ENCODE results near the gene PRTG.
"Not testable (repeated sequence)": the region's sequence is repeated elsewhere in the genome, so short reads cannot be mapped to it uniquely, and the experiment has no call there.

PRTG gene

GRCh38 chr15:55694652-55695150 lies 48.3 kb downstream of the PRTG start:
- ATAC-seq: peak; percentile 90 to 95

GRCh38 chr15:55693116-55693515 lies 49.8 kb downstream of the PRTG start:
- ATAC-seq: not testable (repeated sequence)

- no peak for ATAC-seq
Observed at GRCh38 chr15:55687792-55688191, 55.2 kb downstream of the PRTG start.

- peak; percentile 53 to 66 for ATAC-seq
Observed at GRCh38 chr15:55685286-55685685, 57.7 kb downstream of the PRTG start.

GRCh38 chr15:55683376-55683775 lies 59.6 kb downstream of the PRTG start:
- no peak for ATAC-seq

GRCh38 chr15:55681631-55682030 lies 61.3 kb downstream of the PRTG start:
- ATAC-seq: peak; percentile 41 to 44

- no peak for ATAC-seq
Observed at GRCh38 chr15:55676507-55676906, 66.4 kb downstream of the PRTG start.

- ATAC-seq: no peak
Observed at GRCh38 chr15:55673287-55673686, 69.7 kb downstream of the PRTG start.

- no peak for ATAC-seq
Observed at GRCh38 chr15:55669270-55669669, 73.7 kb downstream of the PRTG start.

GRCh38 chr15:55665605-55666227 lies 77.2 kb downstream of the PRTG start:
- ATAC-seq: no peak

- ATAC-seq: no peak
Observed at GRCh38 chr15:55661428-55661827, 81.5 kb downstream of the PRTG start.

- no peak for ATAC-seq
Observed at GRCh38 chr15:55660153-55660552, 82.8 kb downstream of the PRTG start.

GRCh38 chr15:55659481-55659880 lies 83.5 kb downstream of the PRTG start:
- ATAC-seq: no peak

GRCh38 chr15:55658886-55659285 lies 84.1 kb downstream of the PRTG start:
- ATAC-seq: no peak

GRCh38 chr15:55654561-55655031 lies 88.4 kb downstream of the PRTG start:
- no peak for ATAC-seq

GRCh38 chr15:55652909-55653495 lies 90.0 kb downstream of the PRTG start:
- no peak for ATAC-seq

- ATAC-seq: no peak
Observed at GRCh38 chr15:55652359-55652758, 90.6 kb downstream of the PRTG start.

GRCh38 chr15:55649058-55649423 lies 93.9 kb downstream of the PRTG start:
- ATAC-seq: no peak

GRCh38 chr15:55638764-55639163 lies 104.2 kb downstream of the PRTG start:
- ATAC-seq: no peak

GRCh38 chr15:55637086-55637485 lies 105.9 kb downstream of the PRTG start:
- no peak for ATAC-seq

- ATAC-seq: no peak
Observed at GRCh38 chr15:55633731-55634130, 109.2 kb downstream of the PRTG start.

GRCh38 chr15:55632434-55632833 lies 110.5 kb downstream of the PRTG start:
- no peak for ATAC-seq

- ATAC-seq: no peak
Observed at GRCh38 chr15:55630858-55631257, 112.1 kb downstream of the PRTG start.

GRCh38 chr15:55628369-55628730 lies 114.6 kb downstream of the PRTG start:
- no peak for ATAC-seq
